GM10847 (cell line): ENCODE results near the gene URB1.
A peak's percentile ranks its signal among the peaks of the same experiment; 100 is the strongest.

Source experiments
- POLR2A ChIP-seq: IDR thresholded peaks from 2 replicates; pipeline ENCODE4 v1.6.1; 2011; ENCODE audit not compliant: insufficient read length; ENCODE audit errors: extremely low read depth

Gene URB1

GRCh38 chr21:32392880-32393676 is at the start of gene URB1:
URB1 (minus strand) TSS chr21:32393012; CDS start chr21:32392910, 102 bp downstream.
- peak; percentile 62 for TF ChIP-seq POLR2A

GRCh38 chr21:32437729-32438128 is 44.9 kb upstream of the URB1 start:
- TF ChIP-seq POLR2A: no peak

GRCh38 chr21:32427958-32428623 is 35.3 kb upstream of the URB1 start:
- TF ChIP-seq POLR2A: no peak

GRCh38 chr21:32426592-32427051 is 33.8 kb upstream of the URB1 start:
- no peak for TF ChIP-seq POLR2A

GRCh38 chr21:32426066-32426465 is 33.3 kb upstream of the URB1 start:
- TF ChIP-seq POLR2A: no peak

GRCh38 chr21:32425628-32426027 is 32.8 kb upstream of the URB1 start:
- TF ChIP-seq POLR2A: no peak

- no peak for TF ChIP-seq POLR2A
These were observed 31.9 kb upstream of the URB1 start for GRCh38 chr21:32424674-32425073.

- TF ChIP-seq POLR2A: no peak
These were observed 31.4 kb upstream of the URB1 start for GRCh38 chr21:32424191-32424535.

GRCh38 chr21:32423320-32424190 is 30.7 kb upstream of the URB1 start:
- TF ChIP-seq POLR2A: no peak

GRCh38 chr21:32422064-32422463 is 29.3 kb upstream of the URB1 start:
- TF ChIP-seq POLR2A: no peak

GRCh38 chr21:32418146-32418545 is 25.3 kb upstream of the URB1 start:
- no peak for TF ChIP-seq POLR2A

GRCh38 chr21:32415451-32416398 is 22.9 kb upstream of the URB1 start:
- TF ChIP-seq POLR2A: no peak

GRCh38 chr21:32414579-32415358 is 22.0 kb upstream of the URB1 start:
- TF ChIP-seq POLR2A: no peak

GRCh38 chr21:32413697-32414578 is 21.1 kb upstream of the URB1 start:
- TF ChIP-seq POLR2A: no peak
